OCI-LY1 (cell line): ENCODE results near the gene CNTNAP5.

Experiments
- H2AFZ ChIP-seq: fragments of 200-600 bp; sonication (generic), shearing (Covaris generic); 2 replicates; pipeline ENCODE4 v1.6.0; 2014; ENCODE audit warnings: antibody characterized with exemption, mild to moderate bottlenecking, low read length
- H3F3A ChIP-seq: fragments of 200-600 bp; sonication (generic), shearing (Covaris generic); 2 replicates; pipeline ENCODE4 v1.6.0; 2014; ENCODE audit warnings: mild to moderate bottlenecking, antibody characterized with exemption, low read length, moderate library complexity; ENCODE audit not compliant: insufficient read depth
- H3K27ac ChIP-seq: fragments of 200-600 bp; sonication (generic); 2 replicates; pipeline ENCODE4 v1.5.1; 2014; ENCODE audit warnings: low read length, mixed run types, mild to moderate bottlenecking, low read depth; ENCODE audit not compliant: poor library complexity, severe bottlenecking
- H3K27me3 ChIP-seq: fragments of 200-600 bp; sonication (generic); 2 replicates; pipeline ENCODE4 v1.6.0; 2014; ENCODE audit warnings: antibody characterized with exemption, mild to moderate bottlenecking, low read length, moderate library complexity; ENCODE audit not compliant: insufficient read depth
- H3K36me3 ChIP-seq: fragments of 200-600 bp; sonication (generic); 2 replicates; pipeline ENCODE4 v1.6.1; 2014; ENCODE audit warnings: mild to moderate bottlenecking, antibody characterized with exemption, low read length, moderate library complexity, mixed read lengths; ENCODE audit not compliant: insufficient read depth
- H3K4me1 ChIP-seq: fragments of 200-600 bp; sonication (generic); 2 replicates; pipeline ENCODE4 v1.5.1; 2014; ENCODE audit warnings: mild to moderate bottlenecking, low read length, moderate library complexity; ENCODE audit not compliant: insufficient read depth, severe bottlenecking
- H3K4me2 ChIP-seq: fragments of 200-600 bp; sonication (generic), shearing (Covaris generic); 2 replicates; pipeline ENCODE4 v1.6.1; 2014; ENCODE audit warnings: low read length
- H3K4me3 ChIP-seq: fragments of 200-600 bp; sonication (generic); 2 replicates; pipeline ENCODE4 v1.5.1; 2014; ENCODE audit warnings: low read length, low read depth, mild to moderate bottlenecking, mixed read lengths; ENCODE audit not compliant: poor library complexity, severe bottlenecking
- H3K79me2 ChIP-seq: fragments of 200-600 bp; shearing (Covaris generic); 2 replicates; pipeline ENCODE4 v1.6.1; 2016; ENCODE audit warnings: mixed run types, low read length, mixed read lengths; ENCODE audit not compliant: insufficient read depth
- H3K9ac ChIP-seq: fragments of 200-600 bp; sonication (generic), shearing (Covaris generic); 2 replicates; pipeline ENCODE4 v1.6.1; 2014; ENCODE audit warnings: mild to moderate bottlenecking, low read length, mixed read lengths
- H3K9me2 ChIP-seq: fragments of 200-600 bp; sonication (generic), shearing (Covaris generic); 2 replicates; pipeline ENCODE4 v1.6.1; 2014; ENCODE audit warnings: low read depth, mild to moderate bottlenecking, low read length, mixed read lengths
- H3K9me3 ChIP-seq: fragments of 200-600 bp; shearing (Covaris generic); 2 replicates; pipeline ENCODE4 v1.6.1; 2014; ENCODE audit warnings: low read length, mixed read lengths
- H4K20me1 ChIP-seq: fragments of 200-600 bp; sonication (generic), shearing (Covaris generic); 2 replicates; pipeline ENCODE4 v1.6.0; 2016; ENCODE audit warnings: mild to moderate bottlenecking, low read length; ENCODE audit not compliant: insufficient read depth
- CTCF ChIP-seq: fragments of 200-600 bp; sonication (generic), shearing (Covaris generic); IDR thresholded peaks from 2 replicates; pipeline ENCODE4 v1.5.1; 2017; ENCODE audit warnings: mild to moderate bottlenecking, antibody characterized with exemption, low read length, moderate library complexity, mixed read lengths
- EZH2 ChIP-seq: fragments of 200-600 bp; sonication (generic), shearing (Covaris generic); IDR thresholded peaks from 2 replicates; pipeline ENCODE4 v1.8.0; 2017; ENCODE audit warnings: borderline replicate concordance, mixed run types, mild to moderate bottlenecking, antibody characterized with exemption, low read length, moderate library complexity, mixed read lengths

CNTNAP5 gene

GRCh38 chr2:124804014-124804940, 779.2 kb downstream of the CNTNAP5 start:
- no peaks in the 10 kb centered on the region for H3F3A ChIP-seq
- H3K9ac ChIP-seq: no peak overlapping the region
- TF ChIP-seq EZH2 (no peak), CTCF (peak; percentile 78)
- no peak overlapping the region for H3K27ac ChIP-seq
- H3K4me2 ChIP-seq: no peak overlapping the region
- no peaks in the 10 kb centered on the region for H3K9me2 ChIP-seq
- H3K27me3 ChIP-seq: no peaks in the 10 kb centered on the region
- H3K4me1 ChIP-seq: no peaks in the 10 kb centered on the region
- H4K20me1 ChIP-seq: no peaks in the 10 kb centered on the region
- no peaks in the 10 kb centered on the region for H3K9me3 ChIP-seq
- no peaks in the 10 kb centered on the region for H3K36me3 ChIP-seq
- H3K79me2 ChIP-seq: no peaks in the 10 kb centered on the region
- no peak overlapping the region for H2AFZ ChIP-seq
- H3K4me3 ChIP-seq: no peak overlapping the region

- Histone ChIP-seq H3K9me2 (no peaks in the 10 kb centered on the region), H3K4me1 (no peaks in the 10 kb centered on the region), H3K4me3 (no peak overlapping the region), H2AFZ (no peak overlapping the region), H3K79me2 (no peaks in the 10 kb centered on the region), H4K20me1 (no peaks in the 10 kb centered on the region), H3K36me3 (no peaks in the 10 kb centered on the region), H3K27me3 (no peaks in the 10 kb centered on the region), H3F3A (no peaks in the 10 kb centered on the region), H3K9ac (no peak overlapping the region), H3K9me3 (no peaks in the 10 kb centered on the region), H3K4me2 (no peak overlapping the region), H3K27ac (no peak overlapping the region)
- no peak for TF ChIP-seq CTCF
- TF ChIP-seq EZH2: no peak
These were observed 780.0 kb downstream of the CNTNAP5 start for GRCh38 chr2:124805060-124805459.

GRCh38 chr2:124810132-124810531, 785.0 kb downstream of the CNTNAP5 start:
- Histone ChIP-seq H3K27me3 (no peaks in the 10 kb centered on the region), H3K9ac (no peak overlapping the region), H3K4me2 (no peak overlapping the region), H2AFZ (no peak overlapping the region), H3K36me3 (no peaks in the 10 kb centered on the region), H4K20me1 (no peaks in the 10 kb centered on the region), H3K9me3 (no peaks in the 10 kb centered on the region), H3K79me2 (no peaks in the 10 kb centered on the region), H3K9me2 (no peaks in the 10 kb centered on the region), H3K27ac (no peak overlapping the region), H3K4me3 (no peak overlapping the region), H3F3A (no peaks in the 10 kb centered on the region), H3K4me1 (no peaks in the 10 kb centered on the region)
- TF ChIP-seq EZH2 (no peak), CTCF (no peak)
